ENCODE results near the gene SOWAHC. TPM values are rescaled to one million over a fixed set of nuclear protein-coding genes. Genes with fewer than 3 reads are reported as not detected.

SOWAHC gene
- total RNA-seq, 2 donors from 2014 or later: 11.1 to 14.9 TPM

GRCh38 chr2:109660046-109660860 lies 46.1 kb downstream of the SOWAHC start:
- H3K4me1 Mint-ChIP-seq: peaks cover 22% of the 10 kb centered on the region

GRCh38 chr2:109662889-109663288 lies 48.7 kb downstream of the SOWAHC start:
- H3K4me1 ChIP-seq (ENCODE audit: control insufficient read depth, insufficient read depth, low read length): peaks cover 4% of the 10 kb centered on the region
- Mint-ChIP-seq H3K4me1 (peaks cover 13% of the 10 kb centered on the region), H3K27ac (no peak overlapping the region), H3K4me3 (no peak overlapping the region), H3K27me3 (ENCODE audit: insufficient read depth) (peaks cover 3% of the 10 kb centered on the region), H3K9me3 (no peaks in the 10 kb centered on the region), H3K36me3 (ENCODE audit: low read depth) (no peaks in the 10 kb centered on the region)
- no peaks in the 10 kb centered on the region for H3K27me3 ChIP-seq (ENCODE audit: control insufficient read depth, insufficient read depth, low read length, poor library complexity, severe bottlenecking)
- no peaks in the 10 kb centered on the region for H3K36me3 ChIP-seq (ENCODE audit: control insufficient read depth, insufficient read depth, low read length)
- no peak overlapping the region for H3K4me3 ChIP-seq (ENCODE audit: low read length)
- H3K9me3 ChIP-seq (ENCODE audit: control insufficient read depth, low read length): no peaks in the 10 kb centered on the region
- TF ChIP-seq CTCF (conservative IDR thresholded peaks at IDR 0.05): peak; percentile 79
- H3K9ac ChIP-seq (ENCODE audit: extremely low read depth, low read length, poor library complexity, severe bottlenecking): no peak overlapping the region
- DNase-seq: no peak
- no peak overlapping the region for H3K27ac ChIP-seq (ENCODE audit: low read depth, low read length)

More at GRCh38 chr2:109660046-109660860, 46.1 kb downstream of the SOWAHC start:
- Histone ChIP-seq H3K4me3 (ENCODE audit: low read length) (no peak overlapping the region), H3K9me3 (ENCODE audit: control insufficient read depth, low read length) (no peaks in the 10 kb centered on the region), H3K36me3 (ENCODE audit: control insufficient read depth, insufficient read depth, low read length) (no peaks in the 10 kb centered on the region), H3K27me3 (ENCODE audit: control insufficient read depth, insufficient read depth, low read length, poor library complexity, severe bottlenecking) (no peaks in the 10 kb centered on the region), H3K9ac (ENCODE audit: extremely low read depth, low read length, poor library complexity, severe bottlenecking) (no peak overlapping the region), H3K4me1 (ENCODE audit: control insufficient read depth, insufficient read depth, low read length) (peaks cover 4% of the 10 kb centered on the region), H3K27ac (ENCODE audit: low read depth, low read length) (peak overlapping the region; percentile 77)
- Mint-ChIP-seq H3K4me3 (no peak overlapping the region), H3K36me3 (ENCODE audit: low read depth) (no peaks in the 10 kb centered on the region), H3K27me3 (ENCODE audit: insufficient read depth) (no peaks in the 10 kb centered on the region), H3K27ac (no peak overlapping the region), H3K9me3 (no peaks in the 10 kb centered on the region)
- DNase-seq: no peak
- no peak for TF ChIP-seq CTCF (conservative IDR thresholded peaks at IDR 0.05)
- WGBS, 2 experiments (ENCODE audit: insufficient coverage in 1 of 2, insufficient read length in 1 of 2): 77 to 97% methylated on average over 3 of the region's 3 CpGs

- H3K36me3 Mint-ChIP-seq (ENCODE audit: low read depth): no peaks in the 10 kb centered on the region
- 88 to 100% methylated on average over 4 of the region's 4 CpGs for WGBS, 2 experiments (ENCODE audit: insufficient coverage in 1 of 2, insufficient read length in 1 of 2)
- H3K4me3 ChIP-seq (ENCODE audit: low read length): no peak overlapping the region
- H3K27me3 ChIP-seq (ENCODE audit: control insufficient read depth, insufficient read depth, low read length, poor library complexity, severe bottlenecking): no peaks in the 10 kb centered on the region
- no peak overlapping the region for H3K27ac ChIP-seq (ENCODE audit: low read depth, low read length)
- peaks cover 4% of the 10 kb centered on the region for H3K4me1 ChIP-seq (ENCODE audit: control insufficient read depth, insufficient read depth, low read length)
- H3K36me3 ChIP-seq (ENCODE audit: control insufficient read depth, insufficient read depth, low read length): no peaks in the 10 kb centered on the region
- peaks cover 13% of the 10 kb centered on the region for H3K4me1 Mint-ChIP-seq
- H3K27ac Mint-ChIP-seq: no peak overlapping the region
- H3K4me3 Mint-ChIP-seq: no peak overlapping the region
- no peaks in the 10 kb centered on the region for H3K9me3 Mint-ChIP-seq
- H3K9me3 ChIP-seq (ENCODE audit: control insufficient read depth, low read length): no peaks in the 10 kb centered on the region
- H3K9ac ChIP-seq (ENCODE audit: extremely low read depth, low read length, poor library complexity, severe bottlenecking): no peak overlapping the region
- no peak for TF ChIP-seq CTCF (conservative IDR thresholded peaks at IDR 0.05)
- peaks cover 3% of the 10 kb centered on the region for H3K27me3 Mint-ChIP-seq (ENCODE audit: insufficient read depth)
- DNase-seq: no peak
Observed at GRCh38 chr2:109663721-109664120, 49.6 kb downstream of the SOWAHC start.

Measured in endodermal cell (in vitro differentiated cells).